Heart left ventricle (tissue), 16 donors: Measurements from ENCODE around the gene HAUS8. TPM values are rescaled to one million over a fixed set of nuclear protein-coding genes. Genes with fewer than 3 reads are reported as not detected.
A peak's percentile ranks its signal among the peaks of the same experiment; 100 is the strongest.

ENCODE experiments used
- ATAC-seq, 4 donors: fragments of 200-7000 bp; cut with Tn5 transposase; one replicate each; pipeline ENCODE4 v1.9.1; 2020 to 2022; ENCODE audit warnings: moderate library complexity in 4 of 4, mild to moderate bottlenecking in 3 of 4, moderate number of reproducible peaks in 1 of 4
- DNase-seq, 5 donors: peaks; one replicate each; pipeline ENCODE4 v3.0.0-alpha.2; 2020
- H3K27ac ChIP-seq, 12 donors: fragments of 200-600 bp; sonication (generic) in 4 of 12; one replicate each; pipeline versions ENCODE4 v1.5.0 to v1.8.0; 2016 to 2022; ENCODE audit warnings: mild to moderate bottlenecking in 2 of 12
- H3K27me3 ChIP-seq, 9 donors: fragments of 200-600 bp; sonication (generic) in 2 of 9; one replicate each; pipeline versions ENCODE4 v1.5.1 to v1.8.0; 2016 to 2022; ENCODE audit warnings: mild to moderate bottlenecking in 3 of 9
- H3K36me3 ChIP-seq, 9 donors: fragments of 200-600 bp; sonication (generic) in 2 of 9; one replicate each; pipeline versions ENCODE4 v1.5.0 to v1.8.0; 2018 to 2022; ENCODE audit warnings: mild to moderate bottlenecking in 2 of 9
- H3K4me1 ChIP-seq, 12 donors: fragments of 200-600 bp; sonication (generic) in 4 of 12; one replicate each; pipeline versions ENCODE4 v1.5.0 to v1.8.0; 2016 to 2022; ENCODE audit warnings: mild to moderate bottlenecking in 3 of 12
- H3K4me3 ChIP-seq, 12 donors: fragments of 200-600 bp; sonication (generic) in 4 of 12; one replicate each; pipeline versions ENCODE4 v1.5.0 to v1.8.0; 2017 to 2022; ENCODE audit warnings: mild to moderate bottlenecking in 9 of 12, moderate library complexity in 4 of 12
- H3K9me3 ChIP-seq, 12 donors: fragments of 200-600 bp; sonication (generic) in 4 of 12; one replicate each; pipeline versions ENCODE4 v1.5.0 to v1.8.0; 2016 to 2022; ENCODE audit warnings: mild to moderate bottlenecking in 1 of 12
- CTCF ChIP-seq, 12 donors: fragments of 200-600 bp; sonication (generic) in 4 of 12; IDR thresholded peaks; one replicate each; pipeline versions ENCODE4 v1.5.0 to v1.8.0; 2018 to 2022; ENCODE audit warnings: antibody characterized with exemption in 12 of 12, mild to moderate bottlenecking in 5 of 12
- POLR2A ChIP-seq, 2 donors: fragments of 450-650 bp; IDR thresholded peaks; one replicate each; pipeline ENCODE4 v1.6.1; 2017; ENCODE audit warnings: antibody characterized with exemption in 2 of 2, mild to moderate bottlenecking in 2 of 2, moderate library complexity in 2 of 2
- WGBS, 4 donors: extraction: QIAGEN DNeasy Blood & Tissue Kit in 2 of 4; methylation state at CpG; one replicate each; pipeline versions ENCODE4 v1.1.5 to v1.1.7; 2013 to 2018; 5-methylcytosine and 5-hydroxymethylcytosine counted together
- intact Hi-C, 10 donors: fragments of 100-400 bp; cut with DNase I; formaldehyde crosslinking; loops; one replicate each; pipeline versions ENCODE4 v1.11.1 to v1.14.2; 2022
- long read RNA-seq, 3 donors: library from polyadenylated mRNA; unstranded; transcript quantifications; one replicate each; pipeline ENCODE4 v2.0.0, GENCODE V29; 2020 to 2021
- polyA plus RNA-seq, 2 donors: library from polyadenylated mRNA; stranded (reverse); fragments of 200-250 nt; gene quantifications; one replicate each; pipeline ENCODE4 v1.2.3, GENCODE V29; 2013
- total RNA-seq, 9 donors: library from RNA; depleted of rRNA in 2 of 9; stranded (reverse); fragments of >200 nt in 2 of 9; fragmentation: NEBNext Ultra II Directional in 3 of 9; extraction: Animal tissue kit (Norgen Biotek cat#: 25700) in 3 of 9; gene quantifications; one replicate each; pipeline versions ENCODE4 v1.1.0 to v1.2.4, GENCODE V29; 2016 to 2023
- donor health status: ischemic (EF 13 %, LVEDD 7.1; RV severe dilation, severe dysfunction).
- donor health status: healthy with polysubstance abuse.
- donor health status: DM: no; HTN: yes; CAD: no.
- donor health status: DM: no; HTN: no; CAD: no.
- donor health status: ischemic (EF 25% LVEDD 6.9; RV normal size, moderate dysfunction).
- donor health status: ischemic (EF 25% LVEDD 5.7; RV mildly dilated, moderate dysfunction).
- donor health status: healthy.
- donor health status: DM: yes; HTN: yes; CAD: no.
- donor health status: ischemic (EF 35%, LVEDD 5.7; RV mildly dilated, moderate dysfunction).
- donor health status: nonischemic (EF 11% LVEDD 7.7; RV severe dilation, severe dysfunction).
- donor health status: DM: yes; HTN: yes; CAD: no.
- donor health status: PGD.
- donor health status: ischemic (EF 29% LVEDD 5.4; RV normal size, mild dysfunction).
- donor health status: nonischemic (EF 23%, LVEDD 6.1; RV moderate dilation, normal function).

HAUS8 gene
- 1 to 10 TPM; 2.1 to 9.2 (median 4.7) TPM for total RNA-seq
- polyA plus RNA-seq: 1 to 10 TPM; 4.2 to 5.1 TPM
- long read RNA-seq, donor 1, partial matches to known transcripts: 0 of 3 reads
- long read RNA-seq, donor 1, other reads (novel, unspliced or antisense): 1 of 3 reads
- long read RNA-seq, donor 2, transcript HAUS8-201 (11 exons, 1,568 nt): major isoform, 13 of 17 reads
- long read RNA-seq, donor 2, partial matches to known transcripts: 3 of 17 reads
- long read RNA-seq, donor 2, other reads (novel, unspliced or antisense): 0 of 17 reads
- long read RNA-seq, donor 3, partial matches to known transcripts: 2 of 5 reads
- long read RNA-seq, donor 3, other reads (novel, unspliced or antisense): 0 of 5 reads

- intact Hi-C loops: loop anchor here in 7 of 10 donors (1.0 to 10.0 kb wide), 8 partner anchors 60 to 190 kb away; partner anchors contain the start of genes OCEL1 (in 2 of the 7), BABAM1 (in 1 of the 7), USE1 (in 1 of the 7) and USHBP1 (in 1 of the 7)
- Histone ChIP-seq H3K27ac (peak within 1 kb of the TSS in 11 of 12 donors; percentile 64 to 91 (median 82)), H3K27me3 (no peaks in the 10 kb centered on the region), H3K9me3 (no peaks in the 10 kb centered on the region), H3K4me3 (peak within 1 kb of the TSS; percentile 47 to 92 (median 74)), H3K4me1 (peaks cover 0 to 64% (median 41%) of the 10 kb centered on the region in 12 donors), H3K36me3 (peaks cover 0 to 22% (median 0%) of the 10 kb centered on the region in 9 donors)
- peak; percentile 94 to 98 (median 97) for ATAC-seq
- 0 to 1% (median 0%) methylated on average over 44 to 103 of the region's 103 CpGs for WGBS, 4 donors
- peak; percentile 99 to 100 (median 100) for DNase-seq
- no peak for TF ChIP-seq CTCF (IDR thresholded peaks at IDR 0.05)
- peak in 1 of 2 donors; percentile 48 for TF ChIP-seq POLR2A (IDR thresholded peaks at IDR 0.05)
Observed at GRCh38 chr19:17075035-17075863, at the start of gene HAUS8, which contains the start of gene MYO9B. Gene HAUS8, minus strand, starts transcription at chr19:17075452. Its CDS starts 30 bp downstream, at chr19:17075422. Gene MYO9B, plus strand, starts transcription at chr19:17075777. Its CDS starts 25,941 bp downstream, at chr19:17101718.

- Histone ChIP-seq H3K27ac (peak overlapping the region in 1 of 12 donors; percentile 96), H3K9me3 (no peaks in the 10 kb centered on the region), H3K27me3 (no peaks in the 10 kb centered on the region), H3K4me3 (no peak overlapping the region), H3K36me3 (peaks cover 0 to 42% (median 0%) of the 10 kb centered on the region in 9 donors), H3K4me1 (peaks cover 0 to 50% (median 17%) of the 10 kb centered on the region in 12 donors)
- DNase-seq: no peak
- intact Hi-C loops: no loop called here
- no peak for ATAC-seq
- WGBS, 4 donors: 95 to 100% (median 99%) methylated on average over 1 of the region's 1 CpG
- no peak for TF ChIP-seq POLR2A (IDR thresholded peaks at IDR 0.05)
- no peak for TF ChIP-seq CTCF (IDR thresholded peaks at IDR 0.05)
Observed at GRCh38 chr19:17124025-17124424, 48.8 kb upstream of the HAUS8 start.

- 93 to 100% (median 98%) methylated on average over 2 of the region's 2 CpGs for WGBS, 4 donors
- no peak overlapping the region for H3K27ac ChIP-seq
Observed at GRCh38 chr19:17123041-17123440, 47.8 kb upstream of the HAUS8 start.

More at GRCh38 chr19:17123041-17123440, 47.8 kb upstream of the HAUS8 start:
- Histone ChIP-seq H3K36me3 (peaks cover 0 to 38% (median 0%) of the 10 kb centered on the region in 9 donors), H3K9me3 (no peaks in the 10 kb centered on the region), H3K27me3 (no peaks in the 10 kb centered on the region), H3K4me3 (no peak overlapping the region), H3K4me1 (peaks cover 0 to 54% (median 17%) of the 10 kb centered on the region in 12 donors)
- intact Hi-C loops: no loop called here
- ATAC-seq (no peak), DNase-seq (no peak)
- TF ChIP-seq POLR2A (IDR thresholded peaks at IDR 0.05) (no peak), CTCF (IDR thresholded peaks at IDR 0.05) (no peak)
